ENCODE data around the gene CDC42BPB.

The CDC42BPB gene

GRCh38 chr14:102910442-102910841, 146.9 kb downstream of the CDC42BPB start:
- no peak for DNase-seq

GRCh38 chr14:102909911-102910310, 147.4 kb downstream of the CDC42BPB start:
- no peak for DNase-seq

GRCh38 chr14:102909462-102909861, 147.9 kb downstream of the CDC42BPB start:
- DNase-seq: no peak

GRCh38 chr14:102908766-102909455, 148.4 kb downstream of the CDC42BPB start:
- no peak for DNase-seq

GRCh38 chr14:102907980-102908730, 149.2 kb downstream of the CDC42BPB start:
- DNase-seq: no peak

- DNase-seq: no peak
Measured at GRCh38 chr14:102907303-102907844, 150.0 kb downstream of the CDC42BPB start.

GRCh38 chr14:102906616-102907302, 150.6 kb downstream of the CDC42BPB start:
- DNase-seq: no peak

GRCh38 chr14:102905116-102906108, 151.9 kb downstream of the CDC42BPB start:
- no peak for DNase-seq

GRCh38 chr14:102903889-102904512, 153.3 kb downstream of the CDC42BPB start:
- DNase-seq: no peak

GRCh38 chr14:102903248-102903888, 154.0 kb downstream of the CDC42BPB start:
- DNase-seq: no peak

GRCh38 chr14:102902523-102903247, 154.7 kb downstream of the CDC42BPB start:
- no peak for DNase-seq

GRCh38 chr14:102902086-102902485, 155.3 kb downstream of the CDC42BPB start:
- DNase-seq: no peak

- no peak for DNase-seq
Measured at GRCh38 chr14:102901633-102902032, 155.7 kb downstream of the CDC42BPB start.

GRCh38 chr14:102900631-102901571, 156.4 kb downstream of the CDC42BPB start:
- DNase-seq: peak in 1 of 14 donors; percentile 51

GRCh38 chr14:102899516-102899900, 157.8 kb downstream of the CDC42BPB start:
- DNase-seq: no peak

GRCh38 chr14:102898776-102899515, 158.4 kb downstream of the CDC42BPB start:
- DNase-seq: no peak

- no peak for DNase-seq
Measured at GRCh38 chr14:102898298-102898697, 159.1 kb downstream of the CDC42BPB start.

All from C1 segment of cervical spinal cord (tissue), 14 donors.